Activated B cell treated with CpG ODN at 0.5 μM for 24 hours (primary cell): ENCODE data around the gene ELK4. TPM values are rescaled to one million over a fixed set of nuclear protein-coding genes. Genes with fewer than 3 reads are reported as not detected.

Experiments used
- ATAC-seq: fragments of 200-7000 bp; cut with Tn5 transposase; one replicate; pipeline ENCODE4 v1.10.0; 2021; ENCODE audit warnings: low read depth, mild to moderate bottlenecking, moderate library complexity
- CTCF ChIA-PET: fragments of 350-600 bp; sonication (Branson Sonifier 250); formaldehyde crosslinking; loops from one replicate; lab custom pipeline; 2021; ENCODE audit warnings: antibody characterized with exemption; lab: Charles Lee
- POLR2A ChIA-PET: fragments of 350-600 bp; sonication (Branson Sonifier 250); formaldehyde crosslinking; loops from one replicate; lab custom pipeline; 2021; ENCODE audit warnings: antibody characterized with exemption; lab: Charles Lee
- DNase-seq: peaks from one replicate; pipeline ENCODE4 v3.0.0; 2022
- H3K27ac Mint-ChIP-seq: one replicate; pipeline ENCODE4 v1.8.0; 2020; ENCODE audit warnings: mixed read lengths
- H3K27me3 Mint-ChIP-seq: one replicate; pipeline ENCODE4 v1.8.0; 2021; ENCODE audit warnings: mixed read lengths
- H3K36me3 Mint-ChIP-seq: one replicate; pipeline ENCODE4 v1.8.0; 2021; ENCODE audit warnings: low read depth, mixed read lengths
- H3K4me1 Mint-ChIP-seq: one replicate; pipeline ENCODE4 v1.8.0; 2021; ENCODE audit warnings: mixed read lengths
- H3K4me3 Mint-ChIP-seq: one replicate; pipeline ENCODE4 v1.8.0; 2020; ENCODE audit warnings: mild to moderate bottlenecking, mixed read lengths
- H3K9me3 Mint-ChIP-seq: one replicate; pipeline ENCODE4 v1.8.0; 2020; ENCODE audit warnings: mixed read lengths
- CTCF ChIP-seq: fragments of 200-600 bp; IDR thresholded peaks from one replicate; pipeline ENCODE4 v1.8.0; 2022; ENCODE audit warnings: antibody characterized with exemption, mild to moderate bottlenecking
- intact Hi-C: fragments of 100-400 bp; cut with micrococcal nuclease; formaldehyde crosslinking; loops from one replicate; pipeline ENCODE4 v1.15.1; 2024
- total RNA-seq: library from RNA; stranded (reverse); gene quantifications from 2 replicates; pipeline ENCODE4 v1.2.3, GENCODE V29; 2022

The ELK4 gene
- total RNA-seq, 1 donor from 2014 or later = 141 TPM

GRCh38 chr1:205600085-205600484 is 31.7 kb downstream of the ELK4 start:
- TF ChIP-seq CTCF = no peak
- Mint-ChIP-seq H3K27me3 (no peaks in the 10 kb centered on the region), H3K9me3 (no peaks in the 10 kb centered on the region), H3K27ac (peak overlapping the region; percentile 35), H3K4me3 (no peak overlapping the region), H3K4me1 (peaks cover 32% of the 10 kb centered on the region), H3K36me3 (peaks cover 61% of the 10 kb centered on the region)
- ChIA-PET CTCF (interaction anchor here (0.8 to 2.8 kb wide), 2 partner anchors 8 to 76 kb away, joined by 4 to 12 read pairs; no protein-coding TSS in a partner anchor), POLR2A (no interaction called here)
- no peak for ATAC-seq
- intact Hi-C loops = no loop called here
- no peak for DNase-seq

- no peak for ATAC-seq
- intact Hi-C loops = no loop called here
- TF ChIP-seq CTCF = no peak
- POLR2A ChIA-PET = no interaction called here
- H3K4me1 Mint-ChIP-seq = peaks cover 32% of the 10 kb centered on the region
- no peaks in the 10 kb centered on the region for H3K27me3 Mint-ChIP-seq
- no peak for DNase-seq
- H3K9me3 Mint-ChIP-seq = no peaks in the 10 kb centered on the region
- H3K4me3 Mint-ChIP-seq = no peak overlapping the region
- peaks cover 57% of the 10 kb centered on the region for H3K36me3 Mint-ChIP-seq
- CTCF ChIA-PET = no interaction called here
- H3K27ac Mint-ChIP-seq = no peak overlapping the region
Measured at GRCh38 chr1:205599669-205600042, 32.2 kb downstream of the ELK4 start.

GRCh38 chr1:205598841-205599668 is 32.8 kb downstream of the ELK4 start:
- H3K27ac Mint-ChIP-seq = no peak overlapping the region
- H3K4me1 Mint-ChIP-seq = peaks cover 31% of the 10 kb centered on the region
- intact Hi-C loops = no loop called here
- H3K36me3 Mint-ChIP-seq = peaks cover 53% of the 10 kb centered on the region
- ChIA-PET CTCF (no interaction called here), POLR2A (interaction anchor here (0.6 kb wide), 1 partner anchor 1019 kb away, joined by 6 read pairs; no protein-coding TSS in a partner anchor)
- no peak for TF ChIP-seq CTCF
- H3K27me3 Mint-ChIP-seq = no peaks in the 10 kb centered on the region
- H3K4me3 Mint-ChIP-seq = no peak overlapping the region
- ATAC-seq = no peak
- H3K9me3 Mint-ChIP-seq = no peaks in the 10 kb centered on the region
- no peak for DNase-seq

- POLR2A ChIA-PET = interaction anchor here (0.6 kb wide), 1 partner anchor 388 kb away, joined by 3 read pairs; no protein-coding TSS in a partner anchor
- intact Hi-C loops = loop anchor here (2.0 kb wide), 1 partner anchor 13 kb away; no protein-coding TSS in a partner anchor
- H3K4me1 Mint-ChIP-seq = peaks cover 43% of the 10 kb centered on the region
Measured at GRCh38 chr1:205597691-205598314, 34.0 kb downstream of the ELK4 start.

More at GRCh38 chr1:205597691-205598314, 34.0 kb downstream of the ELK4 start:
- Mint-ChIP-seq H3K27me3 (no peaks in the 10 kb centered on the region), H3K4me3 (no peak overlapping the region), H3K36me3 (peaks cover 45% of the 10 kb centered on the region), H3K27ac (peak overlapping the region; percentile 18), H3K9me3 (no peaks in the 10 kb centered on the region)
- no peak for TF ChIP-seq CTCF
- CTCF ChIA-PET = interaction anchor here (10.5 kb wide), 1 partner anchor 60 kb away, joined by 298 read pairs; no protein-coding TSS in a partner anchor
- DNase-seq (no peak), ATAC-seq (no peak)
